Neuronal stem cell (in vitro differentiated cells): ENCODE results near the gene PTRH2.

Experiments used
- DNase-seq: peaks from one replicate; pipeline ENCODE4 v3.0.0-alpha.2; 2013; ENCODE audit warnings: low spot score
- H2AFZ ChIP-seq: one replicate; pipeline ENCODE4 v1.6.1; 2013; ENCODE audit warnings: mild to moderate bottlenecking, low read length, inconsistent platforms
- H2AK5ac ChIP-seq: 2 replicates; pipeline ENCODE4 v1.6.1; 2013; ENCODE audit warnings: low read depth, mild to moderate bottlenecking, inconsistent platforms, low read length, moderate library complexity, mixed read lengths
- H2BK120ac ChIP-seq: 2 replicates; pipeline ENCODE4 v1.6.1; 2013; ENCODE audit warnings: low read depth, mild to moderate bottlenecking, inconsistent platforms, low read length, moderate library complexity, mixed read lengths
- H2BK12ac ChIP-seq: one replicate; pipeline ENCODE4 v1.6.1; 2013; ENCODE audit warnings: low read length, inconsistent platforms
- H2BK15ac ChIP-seq: 2 replicates; pipeline ENCODE4 v1.6.1; 2013; ENCODE audit warnings: mild to moderate bottlenecking, low read length, inconsistent platforms, mixed read lengths
- H2BK5ac ChIP-seq: one replicate; pipeline ENCODE4 v1.6.1; 2013; ENCODE audit warnings: inconsistent platforms, mild to moderate bottlenecking, low read length, moderate library complexity
- H3K14ac ChIP-seq: one replicate; pipeline ENCODE4 v1.6.1; 2013; ENCODE audit warnings: low read length, inconsistent platforms
- H3K18ac ChIP-seq: 2 replicates; pipeline ENCODE4 v1.6.1; 2013; ENCODE audit warnings: low read length, inconsistent platforms
- H3K23ac ChIP-seq: 2 replicates; pipeline ENCODE4 v1.6.1; 2013; ENCODE audit warnings: low read depth, mild to moderate bottlenecking, mixed read lengths, low read length, inconsistent platforms; ENCODE audit not compliant: poor library complexity
- H3K27ac ChIP-seq: replicated peaks from 3 replicates; pipeline ENCODE4 v1.5.1; 2013; ENCODE audit warnings: low read length, inconsistent platforms
- H3K27me3 ChIP-seq, 3 experiments: 2 replicates each; pipeline ENCODE4 v1.6.1; 2013; ENCODE audit warnings: low read length in 3 of 3, mild to moderate bottlenecking in 2 of 3, inconsistent platforms in 1 of 3, low read depth in 1 of 3, mixed read lengths in 1 of 3, moderate library complexity in 1 of 3; ENCODE audit not compliant: control insufficient read depth in 3 of 3, insufficient read depth in 3 of 3
- H3K36me3 ChIP-seq, 2 donors: replicated peaks in 1 of 2; 2 replicates each; pipeline ENCODE4 v1.6.1; 2013; ENCODE audit warnings: low read length in 2 of 2; ENCODE audit not compliant: control insufficient read depth in 2 of 2, insufficient read depth in 2 of 2
- H3K4ac ChIP-seq: 2 replicates; pipeline ENCODE4 v1.6.1; 2013; ENCODE audit warnings: inconsistent platforms, mild to moderate bottlenecking, low read length, moderate library complexity
- H3K4me1 ChIP-seq, 2 donors: 1 replicate in 1 of 2; 2 replicates in 1 of 2; pipeline ENCODE4 v1.6.1; 2013; ENCODE audit warnings: low read length in 2 of 2, low read depth in 1 of 2; ENCODE audit not compliant: control insufficient read depth in 2 of 2, insufficient read depth in 1 of 2
- H3K4me2 ChIP-seq: one replicate; pipeline ENCODE4 v1.6.1; 2013; ENCODE audit warnings: mild to moderate bottlenecking, low read length, inconsistent platforms; ENCODE audit not compliant: insufficient read depth, poor library complexity, severe bottlenecking
- H3K4me3 ChIP-seq, 2 donors: 2 replicates each; pipeline ENCODE4 v1.5.1; 2013; ENCODE audit warnings: low read length in 2 of 2, mild to moderate bottlenecking in 2 of 2, inconsistent platforms in 1 of 2, moderate library complexity in 1 of 2
- H3K79me1 ChIP-seq: one replicate; pipeline ENCODE4 v1.6.1; 2013; ENCODE audit warnings: low read depth, mild to moderate bottlenecking, inconsistent platforms, low read length, moderate library complexity
- H3K9ac ChIP-seq: one replicate; pipeline ENCODE4 v1.6.1; 2013; ENCODE audit warnings: mild to moderate bottlenecking, low read depth, low read length, inconsistent platforms; ENCODE audit not compliant: poor library complexity
- H3K9me3 ChIP-seq, 2 donors: replicated peaks in 1 of 2; 2 replicates each; pipeline versions ENCODE3 to v1.6.1; 2013; ENCODE audit warnings: low read length in 2 of 2, mild to moderate bottlenecking in 2 of 2, inconsistent platforms in 1 of 2, low read depth in 1 of 2, mixed read lengths in 1 of 2, moderate library complexity in 1 of 2; ENCODE audit not compliant: control insufficient read depth in 2 of 2, insufficient read depth in 1 of 2
- H4K8ac ChIP-seq: one replicate; pipeline ENCODE4 v1.6.1; 2013; ENCODE audit warnings: low read depth, mild to moderate bottlenecking, inconsistent platforms, low read length, moderate library complexity
- H4K91ac ChIP-seq: one replicate; pipeline ENCODE4 v1.6.1; 2013; ENCODE audit warnings: low read length, low read depth, mild to moderate bottlenecking, inconsistent platforms; ENCODE audit not compliant: poor library complexity
- WGBS, 2 donors: extraction: QIAGEN DNeasy Blood & Tissue Kit; methylation state at CpG; one replicate each; pipeline ENCODE4 v1.1.7; 2013; ENCODE audit warnings: missing lambda C conversion rate in 2 of 2, mixed read lengths in 1 of 2; ENCODE audit not compliant: insufficient read length in 2 of 2, insufficient replicate concordance in 1 of 2; ENCODE audit errors: extremely low coverage in 2 of 2; 5-methylcytosine and 5-hydroxymethylcytosine counted together

The PTRH2 gene

DNA sequence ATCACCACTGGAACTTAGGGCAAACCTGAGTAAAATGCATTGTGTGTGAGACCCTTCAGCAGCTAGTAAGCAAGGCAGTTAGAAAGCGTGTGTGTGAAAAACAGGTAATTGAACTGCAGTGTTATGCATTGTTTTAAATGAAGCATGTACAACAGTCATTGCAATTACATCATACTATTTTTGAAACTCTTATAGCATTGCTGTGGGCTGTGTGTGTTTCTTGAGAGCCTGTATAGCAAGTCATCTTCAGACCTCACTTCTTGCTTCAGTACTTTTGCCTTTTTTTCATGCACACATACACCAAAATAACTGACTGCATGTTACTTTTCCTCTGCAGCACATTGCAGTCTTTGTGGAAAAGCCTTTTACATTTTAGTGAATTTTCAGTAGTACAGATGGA is 19.2 kb downstream of the PTRH2 start:
- H3K18ac ChIP-seq, result no peak overlapping the region
- peaks cover 14 to 98% of the 10 kb centered on the region in 2 donors for H3K36me3 ChIP-seq
- H3K4me2 ChIP-seq, result no peak overlapping the region
- no peak overlapping the region for H2AFZ ChIP-seq
- H3K4me3 ChIP-seq, result no peak overlapping the region
- H4K8ac ChIP-seq, result no peak overlapping the region
- no peak overlapping the region for H2BK15ac ChIP-seq
- no peak overlapping the region for H3K4ac ChIP-seq
- H3K9ac ChIP-seq, result no peak overlapping the region
- no peak overlapping the region for H3K27ac ChIP-seq
- H2BK5ac ChIP-seq, result no peak overlapping the region
- DNase-seq, result no peak
- H3K23ac ChIP-seq, result no peak overlapping the region
- WGBS, 2 donors, result no CpG with 5 or more reads among the region's 1 CpG
- no peak overlapping the region for H4K91ac ChIP-seq
- no peaks in the 10 kb centered on the region for H3K9me3 ChIP-seq
- no peak overlapping the region for H2BK120ac ChIP-seq
- no peak overlapping the region for H2AK5ac ChIP-seq
- H3K79me1 ChIP-seq, result no peaks in the 10 kb centered on the region
- no peaks in the 10 kb centered on the region for H3K4me1 ChIP-seq
- H3K14ac ChIP-seq, result no peak overlapping the region
- H2BK12ac ChIP-seq, result no peak overlapping the region
- no peaks in the 10 kb centered on the region for H3K27me3 ChIP-seq

DNA sequence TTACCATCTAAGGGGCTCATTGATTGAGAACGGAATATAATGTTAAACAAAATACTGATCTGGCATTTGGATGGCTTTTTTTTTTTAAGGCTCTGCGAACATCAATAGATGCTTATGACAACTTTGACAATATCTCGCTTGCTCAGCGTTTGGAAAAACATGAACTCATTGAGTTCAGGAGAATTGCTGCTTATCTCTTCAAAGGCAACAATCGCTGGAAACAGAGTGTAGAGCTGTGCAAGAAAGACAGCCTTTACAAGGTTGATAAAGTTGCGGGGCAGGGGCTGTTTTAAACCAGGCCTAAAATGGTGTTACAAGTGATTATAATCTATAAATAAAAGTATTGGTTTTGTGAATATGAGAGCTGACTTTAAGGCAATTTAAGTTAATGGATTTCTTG is 22.3 kb downstream of the PTRH2 start:
- no peak overlapping the region for H2BK12ac ChIP-seq
- H3K27ac ChIP-seq, result no peak overlapping the region
- H3K9ac ChIP-seq, result no peak overlapping the region
- no peaks in the 10 kb centered on the region for H3K4me1 ChIP-seq
- no peak overlapping the region for H3K18ac ChIP-seq
- H2AK5ac ChIP-seq, result no peak overlapping the region
- no peak overlapping the region for H2AFZ ChIP-seq
- no peak overlapping the region for H3K14ac ChIP-seq
- H3K27me3 ChIP-seq, result no peaks in the 10 kb centered on the region
- no peak for DNase-seq
- H3K4ac ChIP-seq, result no peak overlapping the region
- no peak overlapping the region for H4K91ac ChIP-seq
- H2BK15ac ChIP-seq, result no peak overlapping the region
- no peak overlapping the region for H3K23ac ChIP-seq
- H4K8ac ChIP-seq, result no peak overlapping the region
- no peak overlapping the region for H2BK5ac ChIP-seq
- no peaks in the 10 kb centered on the region for H3K9me3 ChIP-seq
- no peak overlapping the region for H3K4me3 ChIP-seq
- WGBS, 2 donors, result no CpG with 5 or more reads among the region's 6 CpGs
- H2BK120ac ChIP-seq, result no peak overlapping the region
- no peaks in the 10 kb centered on the region for H3K79me1 ChIP-seq
- H3K36me3 ChIP-seq, result peaks cover 26 to 100% of the 10 kb centered on the region in 2 donors
- no peak overlapping the region for H3K4me2 ChIP-seq

DNA sequence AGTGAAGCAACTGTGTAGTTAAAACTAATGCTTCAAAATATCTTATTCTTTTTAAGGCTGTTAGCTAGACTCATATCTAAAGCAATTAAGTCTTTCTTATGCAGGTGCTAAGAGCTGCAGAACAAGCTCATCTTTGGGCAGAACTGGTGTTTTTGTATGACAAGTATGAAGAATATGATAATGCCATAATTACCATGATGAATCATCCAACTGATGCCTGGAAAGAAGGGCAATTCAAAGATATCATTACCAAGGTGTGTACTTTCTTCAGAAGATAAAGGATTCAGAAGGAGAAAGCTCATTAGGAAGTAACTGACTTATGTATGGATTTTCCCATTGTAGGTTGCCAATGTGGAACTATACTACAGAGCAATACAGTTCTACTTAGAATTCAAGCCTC is 23.9 kb downstream of the PTRH2 start:
- H4K8ac ChIP-seq, result no peak overlapping the region
- H2BK120ac ChIP-seq, result no peak overlapping the region
- no peak overlapping the region for H3K23ac ChIP-seq
- H3K27me3 ChIP-seq, result no peaks in the 10 kb centered on the region
- H3K18ac ChIP-seq, result no peak overlapping the region
- DNase-seq, result no peak
- H3K4me1 ChIP-seq, result no peaks in the 10 kb centered on the region
- no peak overlapping the region for H2BK15ac ChIP-seq
- H2AK5ac ChIP-seq, result no peak overlapping the region
- no peak overlapping the region for H2BK5ac ChIP-seq
- H3K14ac ChIP-seq, result no peak overlapping the region
- no peak overlapping the region for H2AFZ ChIP-seq
- H3K9me3 ChIP-seq, result no peaks in the 10 kb centered on the region
- H3K4me2 ChIP-seq, result no peak overlapping the region
- no peak overlapping the region for H4K91ac ChIP-seq
- H3K9ac ChIP-seq, result no peak overlapping the region
- H3K79me1 ChIP-seq, result no peaks in the 10 kb centered on the region
- H3K4ac ChIP-seq, result no peak overlapping the region
- H3K27ac ChIP-seq, result no peak overlapping the region
- H2BK12ac ChIP-seq, result no peak overlapping the region
- peaks cover 30 to 100% of the 10 kb centered on the region in 2 donors for H3K36me3 ChIP-seq
- H3K4me3 ChIP-seq, result no peak overlapping the region

DNA sequence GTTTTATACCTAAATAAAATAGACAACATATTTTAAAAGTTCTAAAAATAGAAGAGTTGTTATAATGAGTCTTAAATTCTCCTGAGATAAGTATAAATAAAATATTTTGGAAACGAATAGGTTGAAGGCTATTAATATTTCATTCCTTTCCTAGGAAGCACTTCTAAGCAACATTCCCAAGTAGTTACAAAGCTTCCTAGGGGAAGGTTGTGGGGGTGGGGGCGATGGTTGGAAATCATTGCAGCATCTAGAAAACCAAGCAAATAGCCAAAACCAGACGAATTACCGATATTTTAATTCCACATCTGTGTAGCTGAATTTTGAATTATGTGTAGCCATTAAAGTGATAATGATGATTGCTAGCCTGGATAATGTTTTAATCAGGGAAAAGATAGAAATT is 26.9 kb downstream of the PTRH2 start:
- Histone ChIP-seq H3K23ac (no peak overlapping the region), H3K79me1 (no peaks in the 10 kb centered on the region), H4K8ac (no peak overlapping the region), H2AK5ac (no peak overlapping the region), H3K18ac (no peak overlapping the region), H3K4ac (no peak overlapping the region), H2BK15ac (no peak overlapping the region), H3K27ac (no peak overlapping the region), H2BK120ac (no peak overlapping the region), H2BK12ac (no peak overlapping the region), H3K14ac (no peak overlapping the region), H3K36me3 (peaks cover 33 to 100% of the 10 kb centered on the region in 2 donors), H4K91ac (no peak overlapping the region), H2BK5ac (no peak overlapping the region), H3K4me3 (no peak overlapping the region), H3K4me2 (no peak overlapping the region), H3K27me3 (no peaks in the 10 kb centered on the region), H2AFZ (no peak overlapping the region), H3K9ac (no peak overlapping the region), H3K9me3 (no peaks in the 10 kb centered on the region), H3K4me1 (no peaks in the 10 kb centered on the region)
- WGBS, 2 donors, result 100% methylated on average over 1 of the region's 4 CpGs; no CpG with 5 or more reads in 1 of the 2 donors
- no peak for DNase-seq
